Natural killer cell treated with Interleukin-12 subunit alpha and Interleukin-12 subunit beta and Interleukin-15 and Interleukin-18, amount 100 ng/mL, for 72 hours (primary cell): ENCODE measurements around the gene IL1R1. TPM values are rescaled to one million over a fixed set of nuclear protein-coding genes. Genes with fewer than 3 reads are reported as not detected.
"Not testable (repeated sequence)": the region's sequence is repeated elsewhere in the genome, so short reads cannot be mapped to it uniquely, and the experiment has no call there.

Source experiments
- ATAC-seq, 2 donors: fragments of 150-1000 bp; cut with Tn5 transposase in 1 of 2; sonication (Bioruptor Pico), chemical (Tn5 transposase) in 1 of 2; 2 replicates each; pipeline ENCODE4 v1.10.0; 2021
- DNase-seq: peaks from one replicate; pipeline ENCODE4 v3.0.0; 2022; ENCODE audit warnings: low spot score
- H3K27ac Mint-ChIP-seq, 2 donors: 1 replicate in 1 of 2; 2 replicates in 1 of 2; pipeline ENCODE4 v1.8.0; 2022; ENCODE audit warnings: mixed read lengths in 2 of 2, mild to moderate bottlenecking in 1 of 2, moderate library complexity in 1 of 2
- H3K27me3 Mint-ChIP-seq, 2 donors: 1 replicate in 1 of 2; 2 replicates in 1 of 2; pipeline ENCODE4 v1.8.0; 2022; ENCODE audit warnings: mixed read lengths in 2 of 2
- H3K36me3 Mint-ChIP-seq: one replicate; pipeline ENCODE4 v1.8.0; 2022; ENCODE audit warnings: mixed read lengths
- H3K4me1 Mint-ChIP-seq, 2 donors: 1 replicate in 1 of 2; 2 replicates in 1 of 2; pipeline ENCODE4 v1.8.0; 2022; ENCODE audit warnings: low read depth in 2 of 2, mixed read lengths in 2 of 2, mild to moderate bottlenecking in 1 of 2
- H3K4me3 Mint-ChIP-seq: one replicate; pipeline ENCODE4 v1.8.0; 2022; ENCODE audit warnings: mixed read lengths
- H3K9me3 Mint-ChIP-seq: 2 replicates; pipeline ENCODE4 v1.8.0; 2022; ENCODE audit warnings: mixed read lengths
- total RNA-seq, 2 donors: library from RNA; stranded (reverse); gene quantifications; one replicate each; pipeline ENCODE4 v1.2.3, GENCODE V29; 2022

The IL1R1 gene
- total RNA-seq, 2 donors from 2014 or later: 0.19 to 0.86 TPM

- Mint-ChIP-seq H3K4me1 (peaks cover 0 to 6% of the 10 kb centered on the region in 2 donors), H3K27me3 (peaks cover 28 to 56% of the 10 kb centered on the region in 2 donors), H3K27ac (no peak overlapping the region), H3K9me3 (no peaks in the 10 kb centered on the region), H3K36me3 (no peaks in the 10 kb centered on the region), H3K4me3 (no peak overlapping the region)
- DNase-seq (no peak), ATAC-seq (no peak)
Measured at GRCh38 chr2:102116630-102117471, 25.7 kb upstream of the IL1R1 start.

DNA sequence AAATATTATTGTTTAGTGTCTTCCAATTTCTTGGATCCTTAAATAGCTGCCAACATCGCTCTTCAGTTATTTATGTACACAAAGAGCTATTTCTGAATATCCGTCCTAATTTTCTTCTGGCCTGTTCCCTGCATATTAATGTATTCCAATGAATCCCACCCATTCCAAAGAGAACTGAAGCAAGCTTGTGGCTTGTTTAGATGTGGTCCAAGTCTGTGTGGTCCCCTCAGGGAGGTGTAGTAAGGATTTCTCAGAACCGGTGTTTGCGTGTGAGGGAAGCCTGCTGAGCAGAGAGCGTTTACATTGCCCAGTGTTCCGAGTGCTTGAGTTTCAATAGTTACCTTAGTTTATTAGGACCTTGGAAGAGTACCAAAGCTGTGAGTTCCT, 25.1 kb upstream of the IL1R1 start:
- DNase-seq (no peak), ATAC-seq (no peak)
- peaks cover 25 to 53% of the 10 kb centered on the region in 2 donors for H3K27me3 Mint-ChIP-seq
- H3K9me3 Mint-ChIP-seq: no peaks in the 10 kb centered on the region
- H3K4me1 Mint-ChIP-seq: peaks cover 0 to 6% of the 10 kb centered on the region in 2 donors
- H3K36me3 Mint-ChIP-seq: no peaks in the 10 kb centered on the region
- H3K4me3 Mint-ChIP-seq: no peak overlapping the region
- H3K27ac Mint-ChIP-seq: no peak overlapping the region

DNA sequence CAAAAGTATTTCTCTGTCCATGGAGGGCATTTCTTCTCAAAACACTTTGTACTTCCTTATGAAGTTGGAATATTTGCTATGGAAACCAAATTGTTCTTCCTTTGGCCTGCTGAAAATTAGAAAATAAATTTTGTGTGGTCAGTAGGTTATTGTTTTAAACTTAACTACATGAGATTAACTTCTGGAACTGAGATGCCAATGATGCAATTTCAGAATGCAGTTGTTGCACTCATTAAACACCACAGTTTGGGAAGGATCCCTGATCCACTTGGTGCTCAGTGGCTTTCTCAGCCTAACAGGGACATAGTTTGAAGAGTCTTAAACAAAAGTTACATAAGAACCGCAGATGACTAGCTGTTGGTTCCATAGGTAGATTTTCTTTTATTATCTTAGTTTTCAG, 23.3 kb upstream of the IL1R1 start:
- Mint-ChIP-seq H3K4me1 (no peaks in the 10 kb centered on the region), H3K27ac (no peak overlapping the region), H3K9me3 (no peaks in the 10 kb centered on the region), H3K27me3 (peaks cover 21 to 43% of the 10 kb centered on the region in 2 donors), H3K36me3 (no peaks in the 10 kb centered on the region), H3K4me3 (no peak overlapping the region)
- ATAC-seq (no peak), DNase-seq (no peak)

DNA sequence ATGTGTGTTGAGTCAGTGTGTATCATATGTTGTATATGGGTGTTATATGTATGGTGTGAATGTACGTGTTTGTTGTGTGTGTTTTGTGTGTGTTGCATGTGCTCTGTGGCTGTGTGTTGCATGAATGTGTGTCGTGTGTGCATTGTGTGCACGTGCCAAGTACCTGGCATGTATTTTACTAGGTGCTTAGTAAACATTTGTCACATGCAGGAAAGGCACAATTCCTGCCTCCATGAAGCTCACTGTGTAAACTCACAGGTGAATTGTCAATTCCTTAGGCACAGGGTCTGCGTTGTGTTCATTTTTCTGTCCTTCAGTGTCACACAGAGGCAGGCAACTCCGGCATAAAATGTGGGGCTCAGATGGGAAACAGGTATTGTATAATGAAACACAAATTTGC, 22.3 kb upstream of the IL1R1 start:
- H3K27ac Mint-ChIP-seq: no peak overlapping the region
- DNase-seq: no peak
- no peaks in the 10 kb centered on the region for H3K9me3 Mint-ChIP-seq
- no peaks in the 10 kb centered on the region for H3K36me3 Mint-ChIP-seq
- H3K27me3 Mint-ChIP-seq: peaks cover 24 to 45% of the 10 kb centered on the region in 2 donors
- H3K4me1 Mint-ChIP-seq: no peaks in the 10 kb centered on the region
- no peak for ATAC-seq
- no peak overlapping the region for H3K4me3 Mint-ChIP-seq

DNA sequence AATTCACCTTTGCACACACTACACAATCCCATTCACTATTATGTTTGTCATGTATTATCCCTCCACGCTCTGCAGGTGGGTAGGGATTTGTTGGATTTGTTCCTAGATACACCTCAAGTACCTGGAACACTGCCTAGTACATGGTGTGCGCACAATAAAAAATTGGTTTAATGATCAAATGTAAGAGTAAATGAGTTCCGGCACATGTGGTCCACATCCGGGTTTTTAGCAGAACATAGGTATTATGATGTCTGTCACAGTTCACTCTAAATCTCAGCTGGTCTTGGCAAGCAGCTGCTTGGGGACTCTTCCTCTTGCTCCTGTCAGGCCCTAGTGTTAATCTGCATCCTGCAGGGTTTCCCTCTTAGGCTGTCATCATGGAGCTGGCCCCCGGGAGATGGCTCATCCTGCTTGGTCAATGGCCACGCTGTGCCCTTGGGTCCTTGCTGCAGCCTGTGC, 21.8 kb upstream of the IL1R1 start:
- no peak overlapping the region for H3K4me3 Mint-ChIP-seq
- no peaks in the 10 kb centered on the region for H3K9me3 Mint-ChIP-seq
- no peak overlapping the region for H3K27ac Mint-ChIP-seq
- DNase-seq (no peak), ATAC-seq (no peak)
- H3K27me3 Mint-ChIP-seq: peaks cover 22 to 45% of the 10 kb centered on the region in 2 donors
- H3K36me3 Mint-ChIP-seq: no peaks in the 10 kb centered on the region
- no peaks in the 10 kb centered on the region for H3K4me1 Mint-ChIP-seq

DNA sequence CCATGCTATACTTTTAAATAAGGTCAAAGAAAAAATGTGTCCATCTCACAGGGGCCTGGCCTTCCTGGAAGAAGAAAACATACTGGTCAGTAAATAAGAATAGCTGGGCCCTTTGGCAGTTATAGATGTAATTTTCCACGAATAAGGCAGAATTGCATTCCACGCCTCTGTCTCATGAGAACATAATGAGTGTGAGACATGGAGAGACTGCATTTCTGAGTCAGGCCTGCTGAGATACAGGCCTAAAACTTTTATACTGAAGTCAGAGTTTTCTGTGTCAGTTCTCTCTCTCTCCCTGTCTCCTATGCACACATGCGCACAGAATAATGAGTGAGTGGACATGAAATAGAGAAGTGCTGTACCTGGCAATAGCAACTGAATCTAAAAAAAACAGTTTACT, 20.4 kb upstream of the IL1R1 start:
- Mint-ChIP-seq H3K4me1 (peaks cover 0 to 3% of the 10 kb centered on the region in 2 donors), H3K4me3 (no peak overlapping the region), H3K9me3 (peaks cover 2% of the 10 kb centered on the region), H3K27me3 (peaks cover 26 to 46% of the 10 kb centered on the region in 2 donors), H3K36me3 (no peaks in the 10 kb centered on the region), H3K27ac (no peak overlapping the region)
- DNase-seq (no peak), ATAC-seq (no peak)

DNA sequence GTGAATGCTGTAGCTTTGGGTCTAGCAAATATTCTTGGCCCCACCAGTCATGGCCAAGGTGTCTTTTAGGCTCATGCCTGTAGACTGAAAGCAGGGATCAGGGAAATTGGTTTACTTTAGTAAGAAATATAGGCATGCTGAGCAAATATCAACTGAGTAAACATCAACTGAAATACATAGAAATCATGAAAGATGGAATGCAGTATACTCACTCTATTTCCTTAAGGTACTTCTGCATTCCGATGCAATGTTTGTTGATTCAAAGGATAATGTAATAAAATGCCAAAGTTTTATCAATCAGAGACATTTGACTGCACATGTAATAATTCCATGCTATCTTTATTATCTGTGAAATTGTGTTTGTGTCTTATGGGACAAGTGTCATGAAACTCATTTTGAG, 19.6 kb upstream of the IL1R1 start:
- ATAC-seq: no peak
- no peak for DNase-seq
- Mint-ChIP-seq H3K9me3 (peaks cover 2% of the 10 kb centered on the region), H3K27me3 (peaks cover 29 to 49% of the 10 kb centered on the region in 2 donors), H3K4me3 (no peak overlapping the region), H3K27ac (no peak overlapping the region), H3K36me3 (no peaks in the 10 kb centered on the region), H3K4me1 (peaks cover 4 to 11% of the 10 kb centered on the region in 2 donors)

GRCh38 chr2:102124421-102124820, 18.1 kb upstream of the IL1R1 start:
- DNase-seq, H3K4me3 Mint-ChIP-seq, H3K27ac Mint-ChIP-seq, ATAC-seq, H3K36me3 Mint-ChIP-seq, H3K9me3 Mint-ChIP-seq: not testable (repeated sequence)
- Mint-ChIP-seq H3K4me1 (peaks cover 8 to 14% of the 10 kb centered on the region in 2 donors), H3K27me3 (peaks cover 33 to 49% of the 10 kb centered on the region in 2 donors)

- no peak overlapping the region for H3K4me3 Mint-ChIP-seq
- no peak overlapping the region for H3K27ac Mint-ChIP-seq
- H3K9me3 Mint-ChIP-seq: peaks cover 2% of the 10 kb centered on the region
- no peak for ATAC-seq
- peaks cover 3% of the 10 kb centered on the region for H3K36me3 Mint-ChIP-seq
- H3K27me3 Mint-ChIP-seq: peaks cover 34 to 43% of the 10 kb centered on the region in 2 donors
- H3K4me1 Mint-ChIP-seq: peaks cover 8 to 14% of the 10 kb centered on the region in 2 donors
- DNase-seq: no peak
Measured at GRCh38 chr2:102126169-102126568, 16.4 kb upstream of the IL1R1 start.

DNA sequence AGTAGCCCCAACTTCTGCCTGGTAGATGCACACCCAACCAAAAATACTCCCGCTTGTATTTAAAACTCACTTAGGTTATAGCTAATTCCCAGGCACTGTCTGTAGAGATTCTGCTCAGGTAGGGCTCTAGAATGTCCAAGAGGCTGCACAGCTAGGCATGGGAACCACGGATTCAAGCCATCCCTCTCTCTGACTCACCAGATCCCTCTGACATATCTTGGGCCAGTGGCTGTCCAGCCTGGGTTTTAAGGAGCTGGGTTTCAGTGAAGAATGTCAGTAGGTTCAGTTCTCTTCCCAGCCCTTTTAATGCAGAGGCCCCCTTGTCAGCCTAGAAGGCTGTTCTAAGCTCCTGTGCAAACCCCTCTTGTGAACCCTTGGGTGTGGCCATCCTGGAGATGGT, 15.9 kb upstream of the IL1R1 start:
- Mint-ChIP-seq H3K4me1 (peaks cover 8 to 14% of the 10 kb centered on the region in 2 donors), H3K9me3 (peaks cover 2% of the 10 kb centered on the region), H3K27me3 (peaks cover 34 to 43% of the 10 kb centered on the region in 2 donors), H3K36me3 (peaks cover 8% of the 10 kb centered on the region), H3K27ac (no peak overlapping the region), H3K4me3 (no peak overlapping the region)
- ATAC-seq (no peak), DNase-seq (no peak)

GRCh38 chr2:102129082-102129481, 13.5 kb upstream of the IL1R1 start:
- Mint-ChIP-seq H3K27me3 (peaks cover 38 to 47% of the 10 kb centered on the region in 2 donors), H3K27ac (no peak overlapping the region), H3K4me1 (peaks cover 8 to 14% of the 10 kb centered on the region in 2 donors), H3K36me3 (peaks cover 8% of the 10 kb centered on the region), H3K4me3 (no peak overlapping the region), H3K9me3 (peaks cover 2% of the 10 kb centered on the region)
- no peak for ATAC-seq
- no peak for DNase-seq

DNA sequence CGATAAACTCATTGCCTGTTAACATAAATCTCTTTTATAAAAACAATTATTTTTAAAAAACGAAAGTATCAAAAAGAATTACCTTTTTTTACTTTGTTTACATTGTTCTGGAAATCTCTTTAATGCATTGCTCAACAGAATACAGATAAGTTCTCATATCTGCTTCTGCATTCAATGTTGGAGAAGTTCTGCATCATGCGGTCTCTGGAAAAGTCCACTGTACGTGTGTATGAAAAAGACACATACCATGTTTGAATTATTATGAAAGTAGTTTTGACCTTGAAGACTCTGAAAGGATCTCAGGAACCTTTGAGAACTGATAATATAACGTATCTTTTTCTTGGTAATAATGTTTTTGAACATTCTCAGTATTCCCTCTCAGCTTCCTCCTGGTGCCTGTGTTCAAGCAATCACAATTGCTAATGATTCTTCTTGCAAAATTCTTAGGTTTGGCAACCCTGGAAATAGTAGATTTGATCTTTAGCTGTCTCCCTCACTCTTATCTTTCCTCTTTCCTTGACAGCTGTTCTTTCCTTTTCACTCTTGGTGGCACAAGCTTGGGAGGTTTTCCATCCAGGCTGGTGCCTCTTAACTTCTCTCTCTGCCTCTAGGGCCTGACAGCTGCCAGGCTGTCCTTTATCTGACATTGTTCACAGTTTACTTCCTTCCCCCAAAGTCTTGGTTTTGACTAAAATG, 12.4 kb upstream of the IL1R1 start:
- H3K4me1 Mint-ChIP-seq: peaks cover 8 to 14% of the 10 kb centered on the region in 2 donors
- peaks cover 38 to 44% of the 10 kb centered on the region in 2 donors for H3K27me3 Mint-ChIP-seq
- peaks cover 2% of the 10 kb centered on the region for H3K9me3 Mint-ChIP-seq
- H3K4me3 Mint-ChIP-seq: no peak overlapping the region
- H3K27ac Mint-ChIP-seq: no peak overlapping the region
- no peak for ATAC-seq
- no peak for DNase-seq
- H3K36me3 Mint-ChIP-seq: peaks cover 8% of the 10 kb centered on the region

DNA sequence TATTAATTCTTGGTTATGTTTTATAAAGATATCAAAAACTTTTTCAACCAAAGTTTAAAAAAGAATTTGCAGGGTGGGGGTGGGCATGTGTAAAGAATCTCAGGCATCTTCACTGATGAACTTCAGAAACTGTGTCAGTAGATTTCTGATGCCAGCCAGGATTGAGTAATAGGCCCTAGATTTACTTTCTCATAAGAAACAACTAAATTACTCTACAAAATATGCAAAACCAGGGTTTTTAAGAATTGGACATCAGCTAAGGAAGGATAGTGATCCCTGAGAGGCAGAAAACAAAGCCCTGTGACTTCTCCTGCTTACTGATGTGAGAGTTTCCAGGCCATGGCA, 11.9 kb upstream of the IL1R1 start:
- no peak overlapping the region for H3K27ac Mint-ChIP-seq
- peaks cover 35 to 38% of the 10 kb centered on the region in 2 donors for H3K27me3 Mint-ChIP-seq

DNA sequence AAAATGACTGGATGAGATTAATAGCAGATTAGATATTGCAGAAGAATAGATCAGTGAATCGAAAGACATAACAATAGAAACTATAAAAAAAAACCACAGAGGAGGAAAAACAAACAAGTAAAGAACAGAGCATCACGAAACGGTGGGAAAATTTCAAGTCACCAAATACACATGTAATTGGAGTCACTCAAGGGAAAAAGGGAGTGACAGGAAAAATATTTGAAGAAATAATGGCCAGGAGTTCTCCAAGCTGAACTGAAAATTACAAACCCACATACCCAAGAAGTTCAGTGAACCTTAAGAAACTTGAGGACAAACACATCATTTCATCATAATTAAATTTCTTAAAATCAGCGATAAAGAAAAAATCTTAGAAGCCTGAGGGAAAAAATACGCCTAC, 11.0 kb upstream of the IL1R1 start:
- Mint-ChIP-seq H3K9me3 (peaks cover 2% of the 10 kb centered on the region), H3K36me3 (peaks cover 9% of the 10 kb centered on the region), H3K4me3 (no peak overlapping the region), H3K27me3 (peaks cover 32 to 34% of the 10 kb centered on the region in 2 donors), H3K4me1 (peaks cover 8 to 14% of the 10 kb centered on the region in 2 donors), H3K27ac (no peak overlapping the region)
- ATAC-seq: no peak
- no peak for DNase-seq

More for the DNA sequence above, 11.9 kb upstream of the IL1R1 start:
- Mint-ChIP-seq H3K4me3 (no peak overlapping the region), H3K9me3 (peaks cover 2% of the 10 kb centered on the region), H3K4me1 (peaks cover 8 to 14% of the 10 kb centered on the region in 2 donors), H3K36me3 (peaks cover 8% of the 10 kb centered on the region)
- no peak for DNase-seq
- ATAC-seq: no peak
